ENCODE data around the gene TNRC6C.

DNA sequence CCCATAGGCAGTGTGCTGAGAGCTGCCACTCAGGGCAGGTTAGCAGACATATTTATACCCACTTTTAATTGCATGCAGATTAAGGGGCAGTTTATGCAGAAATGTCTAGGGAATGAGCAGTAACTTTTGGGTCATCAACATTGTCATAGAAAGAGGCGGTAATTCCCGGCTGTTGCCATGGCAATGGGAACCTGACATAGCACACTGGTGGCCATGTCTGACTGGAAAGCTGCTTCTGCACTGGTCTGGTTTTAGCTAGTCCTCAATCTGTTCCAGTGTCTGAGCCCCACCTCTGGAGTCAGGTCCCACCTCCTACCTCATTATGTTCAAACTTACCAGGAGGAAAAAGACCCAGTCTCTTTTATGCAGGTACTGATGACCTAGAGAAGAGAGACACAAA is 31.5 kb upstream of the TNRC6C start:
- TF ChIP-seq GATA2 (IDR thresholded peaks at IDR 0.05; ENCODE audit: low read depth, low read length) (no peak), GATA3 (IDR thresholded peaks at IDR 0.05; ENCODE audit: low read depth, low read length) (no peak)

Measured in SH-SY5Y (cell line).